PC-3 (cell line): ENCODE results near the gene ALPG.
"Not testable (repeated sequence)": the region's sequence is repeated elsewhere in the genome, so short reads cannot be mapped to it uniquely, and the experiment has no call there.

ENCODE experiments used
- EZH2 ChIP-seq: fragments of 300-600 bp; sonication (generic); IDR thresholded peaks from one replicate; pipeline ENCODE4 v1.6.1; 2017; ENCODE audit warnings: antibody characterized with exemption, mild to moderate bottlenecking, low read length; ENCODE audit not compliant: unreplicated experiment
- TF ChIP-seq, protein P1 (sequence below): fragments of 300-600 bp; sonication (generic); conservative IDR thresholded peaks from 2 replicates; pipeline ENCODE4 v1.5.1; 2017; ENCODE audit warnings: antibody characterized with exemption, low read depth, mild to moderate bottlenecking, low read length

DNA sequence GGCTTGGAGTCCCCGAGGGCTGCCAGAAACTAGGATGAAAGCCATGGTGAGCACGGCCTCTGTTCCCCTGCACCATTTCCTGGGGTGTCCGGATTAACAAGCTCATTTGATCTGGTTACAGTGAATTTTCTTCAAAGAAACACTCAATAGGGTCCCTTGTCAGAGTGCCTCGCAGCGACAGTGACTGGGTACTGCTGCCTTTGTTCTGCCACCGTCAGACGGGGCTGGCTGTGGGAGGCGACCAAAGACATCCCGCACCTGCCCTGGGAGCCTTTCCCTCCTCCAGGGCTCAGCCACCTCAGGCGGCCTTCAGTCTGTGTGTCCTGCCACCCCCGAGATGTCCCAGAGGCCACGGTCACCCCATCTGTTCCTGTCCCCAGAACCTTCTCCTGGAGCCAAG, 36.6 kb upstream of the ALPG start:
- TF ChIP-seq, protein P1, sequence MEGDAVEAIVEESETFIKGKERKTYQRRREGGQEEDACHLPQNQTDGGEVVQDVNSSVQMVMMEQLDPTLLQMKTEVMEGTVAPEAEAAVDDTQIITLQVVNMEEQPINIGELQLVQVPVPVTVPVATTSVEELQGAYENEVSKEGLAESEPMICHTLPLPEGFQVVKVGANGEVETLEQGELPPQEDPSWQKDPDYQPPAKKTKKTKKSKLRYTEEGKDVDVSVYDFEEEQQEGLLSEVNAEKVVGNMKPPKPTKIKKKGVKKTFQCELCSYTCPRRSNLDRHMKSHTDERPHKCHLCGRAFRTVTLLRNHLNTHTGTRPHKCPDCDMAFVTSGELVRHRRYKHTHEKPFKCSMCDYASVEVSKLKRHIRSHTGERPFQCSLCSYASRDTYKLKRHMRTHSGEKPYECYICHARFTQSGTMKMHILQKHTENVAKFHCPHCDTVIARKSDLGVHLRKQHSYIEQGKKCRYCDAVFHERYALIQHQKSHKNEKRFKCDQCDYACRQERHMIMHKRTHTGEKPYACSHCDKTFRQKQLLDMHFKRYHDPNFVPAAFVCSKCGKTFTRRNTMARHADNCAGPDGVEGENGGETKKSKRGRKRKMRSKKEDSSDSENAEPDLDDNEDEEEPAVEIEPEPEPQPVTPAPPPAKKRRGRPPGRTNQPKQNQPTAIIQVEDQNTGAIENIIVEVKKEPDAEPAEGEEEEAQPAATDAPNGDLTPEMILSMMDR: not testable (repeated sequence)
- not testable (repeated sequence) for TF ChIP-seq EZH2
